ENCODE results near the gene CABP4. TPM values are rescaled to one million over a fixed set of nuclear protein-coding genes. Genes with fewer than 3 reads are reported as not detected.

CABP4 gene
- total RNA-seq, 6 experiments from 2014 or later: not detected

DNA sequence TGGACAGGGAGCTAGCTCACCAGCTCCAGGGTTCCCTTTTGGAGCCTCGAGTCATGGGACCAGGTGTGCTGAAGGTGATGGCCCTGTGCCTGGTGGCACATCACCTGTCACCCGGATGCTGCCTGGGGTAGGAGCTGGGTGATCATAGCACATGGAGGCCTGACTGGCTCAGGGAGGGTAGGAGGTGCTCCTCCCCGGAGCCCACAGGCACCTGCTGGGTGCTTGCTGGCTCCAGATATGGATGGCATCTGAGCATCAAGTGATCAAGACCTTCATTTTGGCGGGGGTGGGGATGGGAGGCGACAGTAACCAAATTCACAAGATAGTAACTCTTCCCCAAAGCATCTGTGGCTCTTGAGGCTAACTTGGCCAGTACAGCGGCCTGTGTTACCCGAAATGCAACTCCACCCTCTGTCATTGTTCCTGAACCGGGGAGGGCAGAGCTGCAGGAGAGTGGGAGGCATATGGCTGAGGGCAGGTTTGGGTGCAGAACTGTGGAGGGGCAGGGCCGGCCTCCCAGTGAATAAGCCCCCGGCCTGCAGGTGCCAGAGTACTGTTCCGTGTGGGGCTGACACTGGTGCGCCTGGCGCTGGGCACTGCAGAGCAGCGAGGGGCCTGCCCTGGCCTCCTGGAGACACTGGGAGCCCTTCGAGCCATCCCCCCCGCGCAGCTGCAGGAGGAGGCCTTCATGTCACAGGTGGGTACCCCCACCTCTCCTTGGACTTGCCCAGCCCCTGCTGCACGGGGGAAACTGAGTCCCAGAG, 46.5 kb upstream of the CABP4 start:
- H3K4me3 Mint-ChIP-seq: no peak overlapping the region
- H3K36me3 Mint-ChIP-seq (ENCODE audit: low read depth): no peaks in the 10 kb centered on the region
- TF ChIP-seq, protein P1, sequence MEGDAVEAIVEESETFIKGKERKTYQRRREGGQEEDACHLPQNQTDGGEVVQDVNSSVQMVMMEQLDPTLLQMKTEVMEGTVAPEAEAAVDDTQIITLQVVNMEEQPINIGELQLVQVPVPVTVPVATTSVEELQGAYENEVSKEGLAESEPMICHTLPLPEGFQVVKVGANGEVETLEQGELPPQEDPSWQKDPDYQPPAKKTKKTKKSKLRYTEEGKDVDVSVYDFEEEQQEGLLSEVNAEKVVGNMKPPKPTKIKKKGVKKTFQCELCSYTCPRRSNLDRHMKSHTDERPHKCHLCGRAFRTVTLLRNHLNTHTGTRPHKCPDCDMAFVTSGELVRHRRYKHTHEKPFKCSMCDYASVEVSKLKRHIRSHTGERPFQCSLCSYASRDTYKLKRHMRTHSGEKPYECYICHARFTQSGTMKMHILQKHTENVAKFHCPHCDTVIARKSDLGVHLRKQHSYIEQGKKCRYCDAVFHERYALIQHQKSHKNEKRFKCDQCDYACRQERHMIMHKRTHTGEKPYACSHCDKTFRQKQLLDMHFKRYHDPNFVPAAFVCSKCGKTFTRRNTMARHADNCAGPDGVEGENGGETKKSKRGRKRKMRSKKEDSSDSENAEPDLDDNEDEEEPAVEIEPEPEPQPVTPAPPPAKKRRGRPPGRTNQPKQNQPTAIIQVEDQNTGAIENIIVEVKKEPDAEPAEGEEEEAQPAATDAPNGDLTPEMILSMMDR (IDR thresholded peaks at IDR 0.05): no peak
- DNase-seq: no peak
- H3K9me3 Mint-ChIP-seq: no peaks in the 10 kb centered on the region
- H3K27me3 Mint-ChIP-seq (ENCODE audit: insufficient read depth): peaks cover 27% of the 10 kb centered on the region
- no peak overlapping the region for H3K27ac Mint-ChIP-seq
- no peaks in the 10 kb centered on the region for H3K4me1 Mint-ChIP-seq (ENCODE audit: low read depth)

DNA sequence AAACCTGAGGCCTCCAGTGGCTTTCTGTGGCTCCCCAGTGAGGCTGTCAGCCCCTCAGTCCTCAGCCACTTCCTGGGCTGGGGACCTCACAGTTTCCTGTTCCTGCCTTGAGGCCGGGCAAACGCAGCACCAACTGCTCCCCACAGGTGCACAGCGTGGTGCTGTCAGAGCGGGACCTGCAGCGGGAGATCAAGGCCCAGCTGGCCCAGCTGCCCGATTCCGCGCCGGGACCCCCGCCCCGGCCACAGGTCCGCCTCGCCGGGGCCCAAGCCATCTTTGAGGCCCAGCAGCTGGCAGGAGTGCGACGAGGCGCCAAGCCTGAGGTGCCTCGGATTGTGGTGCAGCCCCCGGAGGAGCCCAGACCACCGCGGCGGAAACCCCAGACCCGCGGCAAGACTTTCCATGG, 45.9 kb upstream of the CABP4 start:
- H3K4me3 Mint-ChIP-seq: no peak overlapping the region
- H3K36me3 Mint-ChIP-seq (ENCODE audit: low read depth): no peaks in the 10 kb centered on the region
- no peaks in the 10 kb centered on the region for H3K9me3 Mint-ChIP-seq
- TF ChIP-seq, protein P1 (IDR thresholded peaks at IDR 0.05): no peak
- no peaks in the 10 kb centered on the region for H3K4me1 Mint-ChIP-seq (ENCODE audit: low read depth)
- no peak overlapping the region for H3K27ac Mint-ChIP-seq
- H3K27me3 Mint-ChIP-seq (ENCODE audit: insufficient read depth): peaks cover 29% of the 10 kb centered on the region
- no peak for DNase-seq

DNA sequence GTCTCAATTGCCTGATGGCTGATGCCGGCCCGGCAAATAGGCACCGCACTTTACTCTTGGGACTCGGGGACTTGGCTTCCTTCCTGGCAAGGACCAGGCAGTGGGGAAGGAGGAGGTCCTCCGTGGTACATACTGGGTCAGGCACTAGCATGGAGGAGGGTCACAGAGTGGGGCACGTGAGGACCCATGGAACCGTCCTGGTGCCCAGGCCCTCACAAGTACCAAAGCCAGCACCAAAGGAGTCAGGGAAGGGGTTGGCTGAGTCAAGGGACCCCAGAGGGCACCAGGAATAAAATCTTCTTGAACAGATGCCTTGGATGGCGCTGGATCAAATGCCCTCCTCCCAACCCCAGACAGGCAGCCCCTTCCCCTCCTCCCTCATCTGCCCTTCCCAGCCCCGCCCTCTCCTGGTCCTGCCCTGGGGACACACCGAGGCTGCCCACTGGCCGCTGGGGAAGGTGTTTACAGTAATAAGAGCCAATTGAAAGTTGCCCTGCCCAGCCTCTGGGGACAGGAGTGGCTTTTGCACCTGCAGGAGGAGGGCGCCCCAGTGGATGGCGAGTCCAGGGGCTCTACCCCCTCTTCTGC, 45.3 kb upstream of the CABP4 start:
- H3K27me3 Mint-ChIP-seq (ENCODE audit: insufficient read depth): peaks cover 30% of the 10 kb centered on the region
- H3K4me1 Mint-ChIP-seq (ENCODE audit: low read depth): no peaks in the 10 kb centered on the region
- no peaks in the 10 kb centered on the region for H3K36me3 Mint-ChIP-seq (ENCODE audit: low read depth)
- no peak overlapping the region for H3K4me3 Mint-ChIP-seq
- no peaks in the 10 kb centered on the region for H3K9me3 Mint-ChIP-seq
- no peak for DNase-seq
- TF ChIP-seq, protein P1 (IDR thresholded peaks at IDR 0.05): no peak
- H3K27ac Mint-ChIP-seq: no peak overlapping the region

DNA sequence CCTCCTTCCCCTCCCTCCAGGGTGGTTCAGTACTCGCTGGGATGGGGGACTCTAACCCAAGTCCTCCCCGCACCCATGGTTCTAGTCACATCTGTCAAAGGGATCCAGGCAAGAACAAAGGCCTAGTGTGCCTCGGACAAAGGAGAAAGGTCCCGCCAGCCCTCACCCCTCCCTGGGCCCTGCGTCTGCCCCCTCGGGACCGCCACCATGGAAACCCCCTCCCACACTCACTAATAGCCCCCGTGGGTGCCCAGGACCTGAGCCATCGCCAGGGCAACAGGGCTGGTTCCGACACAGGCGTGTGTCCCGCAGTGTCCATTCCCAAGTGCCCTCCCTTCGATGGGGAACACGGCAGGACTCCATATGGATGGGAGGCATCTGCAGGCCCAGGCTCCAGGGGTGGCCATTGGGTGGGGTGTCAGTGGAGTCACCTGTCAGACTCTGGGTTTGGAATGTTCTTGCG, 44.8 kb upstream of the CABP4 start:
- Mint-ChIP-seq H3K27me3 (ENCODE audit: insufficient read depth) (peaks cover 32% of the 10 kb centered on the region), H3K9me3 (no peaks in the 10 kb centered on the region), H3K4me1 (ENCODE audit: low read depth) (no peaks in the 10 kb centered on the region), H3K27ac (no peak overlapping the region), H3K36me3 (ENCODE audit: low read depth) (no peaks in the 10 kb centered on the region), H3K4me3 (no peak overlapping the region)
- no peak for DNase-seq
- TF ChIP-seq, protein P1 (IDR thresholded peaks at IDR 0.05): no peak

DNA sequence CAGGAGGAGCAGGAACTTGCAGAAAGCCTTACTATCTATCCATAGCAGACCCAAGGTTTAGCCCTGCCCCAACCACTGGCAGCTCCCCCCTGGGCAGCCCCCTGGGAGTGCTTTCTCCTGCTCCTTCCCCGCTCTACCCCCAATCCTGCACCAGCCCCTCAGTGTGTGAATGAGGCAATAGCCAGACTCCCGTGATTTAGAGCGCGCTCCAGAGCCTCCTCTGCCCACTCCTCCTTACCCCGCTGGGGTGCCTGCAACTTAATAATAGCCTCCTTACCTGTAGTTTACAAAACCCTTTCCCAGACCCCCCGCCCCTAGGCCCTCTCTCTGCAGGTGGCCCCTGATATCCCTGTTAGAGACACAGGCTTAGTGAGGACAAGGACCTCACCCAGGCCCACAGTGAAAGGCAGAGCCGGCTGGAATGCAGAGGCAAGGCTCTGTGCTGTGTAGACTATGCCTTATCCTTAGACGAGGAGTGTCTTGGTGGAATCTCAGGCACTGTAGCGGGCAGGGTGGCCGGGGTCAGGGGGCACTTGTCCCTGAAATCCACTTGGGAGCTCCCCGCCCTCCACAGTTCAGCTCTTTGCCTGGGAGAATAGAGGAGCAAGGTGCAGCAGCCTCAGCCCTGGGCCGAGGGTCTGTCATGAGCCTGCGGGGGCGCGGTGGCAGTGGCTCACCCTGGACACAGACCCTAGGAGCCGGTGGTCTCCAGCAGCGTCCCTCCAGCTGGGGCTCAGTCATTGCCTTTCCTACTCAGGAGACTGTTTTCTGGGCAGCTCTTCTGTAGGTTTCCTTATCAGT, 44.0 kb upstream of the CABP4 start:
- H3K27me3 Mint-ChIP-seq (ENCODE audit: insufficient read depth): peaks cover 32% of the 10 kb centered on the region
- H3K4me3 Mint-ChIP-seq: no peak overlapping the region
- H3K36me3 Mint-ChIP-seq (ENCODE audit: low read depth): no peaks in the 10 kb centered on the region
- TF ChIP-seq, protein P1 (IDR thresholded peaks at IDR 0.05): no peak
- H3K4me1 Mint-ChIP-seq (ENCODE audit: low read depth): no peaks in the 10 kb centered on the region
- no peak for DNase-seq
- no peak overlapping the region for H3K27ac Mint-ChIP-seq
- H3K9me3 Mint-ChIP-seq: no peaks in the 10 kb centered on the region

Measured in HFFc6 (cell line).